ENCODE results near the gene LCNL1.

- TF ChIP-seq, protein P1, sequence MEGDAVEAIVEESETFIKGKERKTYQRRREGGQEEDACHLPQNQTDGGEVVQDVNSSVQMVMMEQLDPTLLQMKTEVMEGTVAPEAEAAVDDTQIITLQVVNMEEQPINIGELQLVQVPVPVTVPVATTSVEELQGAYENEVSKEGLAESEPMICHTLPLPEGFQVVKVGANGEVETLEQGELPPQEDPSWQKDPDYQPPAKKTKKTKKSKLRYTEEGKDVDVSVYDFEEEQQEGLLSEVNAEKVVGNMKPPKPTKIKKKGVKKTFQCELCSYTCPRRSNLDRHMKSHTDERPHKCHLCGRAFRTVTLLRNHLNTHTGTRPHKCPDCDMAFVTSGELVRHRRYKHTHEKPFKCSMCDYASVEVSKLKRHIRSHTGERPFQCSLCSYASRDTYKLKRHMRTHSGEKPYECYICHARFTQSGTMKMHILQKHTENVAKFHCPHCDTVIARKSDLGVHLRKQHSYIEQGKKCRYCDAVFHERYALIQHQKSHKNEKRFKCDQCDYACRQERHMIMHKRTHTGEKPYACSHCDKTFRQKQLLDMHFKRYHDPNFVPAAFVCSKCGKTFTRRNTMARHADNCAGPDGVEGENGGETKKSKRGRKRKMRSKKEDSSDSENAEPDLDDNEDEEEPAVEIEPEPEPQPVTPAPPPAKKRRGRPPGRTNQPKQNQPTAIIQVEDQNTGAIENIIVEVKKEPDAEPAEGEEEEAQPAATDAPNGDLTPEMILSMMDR (IDR thresholded peaks at IDR 0.05), result no peak
- TF ChIP-seq POLR2A (IDR thresholded peaks at IDR 0.05), result no peak
Measured at GRCh38 chr9:136952876-136953770, 29.7 kb upstream of the LCNL1 start.
